Heart left ventricle (tissue), 13 donors: ENCODE measurements around the gene CKAP5.

Source experiments
- POLR2A ChIP-seq, 2 donors: fragments of 450-650 bp; IDR thresholded peaks; one replicate each; pipeline ENCODE4 v1.6.1; 2017; ENCODE audit warnings: antibody characterized with exemption in 2 of 2, mild to moderate bottlenecking in 2 of 2, moderate library complexity in 2 of 2
- TF ChIP-seq, protein P1 (sequence below), 12 donors: fragments of 200-600 bp; sonication (generic) in 4 of 12; IDR thresholded peaks; one replicate each; pipeline versions ENCODE4 v1.5.0 to v1.8.0; 2018 to 2022; ENCODE audit warnings: antibody characterized with exemption in 12 of 12, mild to moderate bottlenecking in 5 of 12
- donor health status: ischemic (EF 13 %, LVEDD 7.1; RV severe dilation, severe dysfunction).
- donor health status: DM: no; HTN: yes; CAD: no.
- donor health status: DM: no; HTN: no; CAD: no.
- donor health status: ischemic (EF 25% LVEDD 6.9; RV normal size, moderate dysfunction).
- donor health status: ischemic (EF 25% LVEDD 5.7; RV mildly dilated, moderate dysfunction).
- donor health status: ischemic (EF 35%, LVEDD 5.7; RV mildly dilated, moderate dysfunction).
- donor health status: nonischemic (EF 11% LVEDD 7.7; RV severe dilation, severe dysfunction).
- donor health status: DM: yes; HTN: yes; CAD: no.
- donor health status: PGD.
- donor health status: ischemic (EF 29% LVEDD 5.4; RV normal size, mild dysfunction).
- donor health status: nonischemic (EF 23%, LVEDD 6.1; RV moderate dilation, normal function).

DNA sequence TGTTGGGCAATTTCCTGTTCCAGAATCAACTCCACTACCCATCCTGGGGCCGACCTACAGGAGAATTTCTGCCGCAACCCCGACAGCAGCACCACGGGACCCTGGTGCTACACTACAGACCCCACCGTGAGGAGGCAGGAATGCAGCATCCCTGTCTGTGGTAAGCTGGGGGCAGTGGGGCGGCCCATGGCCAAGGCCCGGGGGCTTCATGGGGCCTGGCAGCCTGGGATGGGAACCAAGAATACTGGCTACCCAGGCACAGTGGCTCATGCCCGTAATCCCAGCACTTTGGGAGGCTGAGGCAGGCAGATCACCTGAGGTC is 122.8 kb downstream of the CKAP5 start:
- TF ChIP-seq, protein P1, sequence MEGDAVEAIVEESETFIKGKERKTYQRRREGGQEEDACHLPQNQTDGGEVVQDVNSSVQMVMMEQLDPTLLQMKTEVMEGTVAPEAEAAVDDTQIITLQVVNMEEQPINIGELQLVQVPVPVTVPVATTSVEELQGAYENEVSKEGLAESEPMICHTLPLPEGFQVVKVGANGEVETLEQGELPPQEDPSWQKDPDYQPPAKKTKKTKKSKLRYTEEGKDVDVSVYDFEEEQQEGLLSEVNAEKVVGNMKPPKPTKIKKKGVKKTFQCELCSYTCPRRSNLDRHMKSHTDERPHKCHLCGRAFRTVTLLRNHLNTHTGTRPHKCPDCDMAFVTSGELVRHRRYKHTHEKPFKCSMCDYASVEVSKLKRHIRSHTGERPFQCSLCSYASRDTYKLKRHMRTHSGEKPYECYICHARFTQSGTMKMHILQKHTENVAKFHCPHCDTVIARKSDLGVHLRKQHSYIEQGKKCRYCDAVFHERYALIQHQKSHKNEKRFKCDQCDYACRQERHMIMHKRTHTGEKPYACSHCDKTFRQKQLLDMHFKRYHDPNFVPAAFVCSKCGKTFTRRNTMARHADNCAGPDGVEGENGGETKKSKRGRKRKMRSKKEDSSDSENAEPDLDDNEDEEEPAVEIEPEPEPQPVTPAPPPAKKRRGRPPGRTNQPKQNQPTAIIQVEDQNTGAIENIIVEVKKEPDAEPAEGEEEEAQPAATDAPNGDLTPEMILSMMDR (IDR thresholded peaks at IDR 0.05) = no peak
- TF ChIP-seq POLR2A (IDR thresholded peaks at IDR 0.05) = no peak
